NOMO-1 (cell line): Measurements from ENCODE around the gene GPR108.

ENCODE experiments used
- DNase-seq, 2 experiments: peaks; one replicate each; lab custom pipeline; 2025; ENCODE audit not compliant: unreplicated experiment in 2 of 2; lab: John Stamatoyannopoulos, UW

Gene GPR108

GRCh38 chr19:6721773-6722172 is 15.6 kb downstream of the GPR108 start:
- DNase-seq, result no peak

- DNase-seq, result peak in 1 of 2 experiments; percentile 21
These were observed 16.3 kb downstream of the GPR108 start for GRCh38 chr19:6721138-6721474.

- peak; percentile 39 to 72 for DNase-seq
These were observed 16.8 kb downstream of the GPR108 start, which contains the start of gene C3 for GRCh38 chr19:6720369-6721137. Gene C3, minus strand, starts transcription at chr19:6720650. Its CDS starts 61 bp downstream, at chr19:6720589.

GRCh38 chr19:6719992-6720368 is 17.4 kb downstream of the GPR108 start:
- DNase-seq, result no peak

GRCh38 chr19:6719540-6719861 is 17.9 kb downstream of the GPR108 start:
- no peak for DNase-seq

GRCh38 chr19:6718741-6719539 is 18.4 kb downstream of the GPR108 start:
- DNase-seq, result no peak

GRCh38 chr19:6718111-6718740 is 19.2 kb downstream of the GPR108 start:
- DNase-seq, result no peak

GRCh38 chr19:6717441-6717971 is 19.9 kb downstream of the GPR108 start:
- DNase-seq, result no peak

GRCh38 chr19:6717036-6717435 is 20.3 kb downstream of the GPR108 start:
- DNase-seq, result no peak

- DNase-seq, result no peak
These were observed 20.8 kb downstream of the GPR108 start for GRCh38 chr19:6716610-6716970.

- no peak for DNase-seq
These were observed 22.4 kb downstream of the GPR108 start for GRCh38 chr19:6714749-6715555.

- no peak for DNase-seq
These were observed 23.3 kb downstream of the GPR108 start for GRCh38 chr19:6713773-6714692.

- DNase-seq, result no peak
These were observed 24.4 kb downstream of the GPR108 start for GRCh38 chr19:6712692-6713670.

GRCh38 chr19:6712231-6712630 is 25.1 kb downstream of the GPR108 start:
- no peak for DNase-seq

GRCh38 chr19:6711605-6712004 is 25.8 kb downstream of the GPR108 start:
- no peak for DNase-seq

- DNase-seq, result no peak
These were observed 26.4 kb downstream of the GPR108 start for GRCh38 chr19:6711078-6711361.

- DNase-seq, result no peak
These were observed 26.9 kb downstream of the GPR108 start for GRCh38 chr19:6710273-6711077.

GRCh38 chr19:6709549-6709948 is 27.8 kb downstream of the GPR108 start:
- no peak for DNase-seq
